Measurements from ENCODE around the gene PTPRB. TPM values are rescaled to one million over a fixed set of nuclear protein-coding genes. Genes with fewer than 3 reads are reported as not detected.
A peak's percentile ranks its signal among the peaks of the same experiment; 100 is the strongest.

The PTPRB gene
- total RNA-seq, 1 experiment from 2014 or later: 0.82 TPM

- no TSS peak for BruUV-seq (replicated peaks)
- H3K27ac Mint-ChIP-seq (ENCODE audit: low read depth, unreplicated experiment): no peak overlapping the region
These were observed 116.4 kb downstream of the PTPRB start for GRCh38 chr12:70520847-70521246.

GRCh38 chr12:70513426-70513825 is 123.8 kb downstream of the PTPRB start:
- intact Hi-C loops (cut with micrococcal nuclease): no loop called here
- DNase-seq (ENCODE audit: unreplicated experiment): no peak
- CTCF ChIA-PET: no interaction called here
- Mint-ChIP-seq H3K36me3 (ENCODE audit: insufficient read depth, unreplicated experiment) (no peaks in the 10 kb centered on the region), H3K9me3 (ENCODE audit: unreplicated experiment) (no peaks in the 10 kb centered on the region), H3K4me1 (ENCODE audit: insufficient read depth, unreplicated experiment) (peaks cover 3% of the 10 kb centered on the region), H3K4me3 (ENCODE audit: unreplicated experiment) (no peak overlapping the region), H3K27ac (ENCODE audit: low read depth, unreplicated experiment) (no peak overlapping the region), H3K27me3 (ENCODE audit: insufficient read depth, unreplicated experiment) (no peaks in the 10 kb centered on the region)
- TF ChIP-seq CTCF (IDR thresholded peaks at IDR 0.05; ENCODE audit: unreplicated experiment): no peak
- BruUV-seq (replicated peaks): no TSS peak
- POLR2A ChIA-PET: no interaction called here

More at GRCh38 chr12:70520847-70521246, 116.4 kb downstream of the PTPRB start:
- Mint-ChIP-seq H3K9me3 (ENCODE audit: unreplicated experiment) (peaks cover 6% of the 10 kb centered on the region), H3K27me3 (ENCODE audit: insufficient read depth, unreplicated experiment) (no peaks in the 10 kb centered on the region), H3K4me1 (ENCODE audit: insufficient read depth, unreplicated experiment) (peaks cover 10% of the 10 kb centered on the region), H3K4me3 (ENCODE audit: unreplicated experiment) (no peak overlapping the region), H3K36me3 (ENCODE audit: insufficient read depth, unreplicated experiment) (no peaks in the 10 kb centered on the region)
- intact Hi-C loops (cut with micrococcal nuclease): no loop called here
- DNase-seq (ENCODE audit: unreplicated experiment): peak; percentile 6
- CTCF ChIA-PET: interaction anchor here (0.6 to 1.1 kb wide), 4 partner anchors 13 to 618 kb away, joined by 3 to 4 read pairs (median 4); no protein-coding TSS in a partner anchor
- POLR2A ChIA-PET: interaction anchor here (0.6 to 1.7 kb wide), 4 partner anchors 10 to 90 kb away, joined by 3 to 4 read pairs (median 3); no protein-coding TSS in a partner anchor
- TF ChIP-seq CTCF (IDR thresholded peaks at IDR 0.05; ENCODE audit: unreplicated experiment): no peak

GRCh38 chr12:70508178-70508577 is 129.1 kb downstream of the PTPRB start:
- CTCF ChIA-PET: interaction anchor here (1.1 kb wide), 1 partner anchor 13 kb away, joined by 3 read pairs; no protein-coding TSS in a partner anchor

GRCh38 chr12:70507442-70507841 is 129.8 kb downstream of the PTPRB start:
- no peaks in the 10 kb centered on the region for H3K36me3 Mint-ChIP-seq (ENCODE audit: insufficient read depth, unreplicated experiment)
- no peaks in the 10 kb centered on the region for H3K27me3 Mint-ChIP-seq (ENCODE audit: insufficient read depth, unreplicated experiment)
- TF ChIP-seq CTCF (IDR thresholded peaks at IDR 0.05; ENCODE audit: unreplicated experiment): no peak
- no peak overlapping the region for H3K4me3 Mint-ChIP-seq (ENCODE audit: unreplicated experiment)
- H3K9me3 Mint-ChIP-seq (ENCODE audit: unreplicated experiment): peaks cover 7% of the 10 kb centered on the region
- BruUV-seq (replicated peaks): no TSS peak
- H3K27ac Mint-ChIP-seq (ENCODE audit: low read depth, unreplicated experiment): no peak overlapping the region
- no peaks in the 10 kb centered on the region for H3K4me1 Mint-ChIP-seq (ENCODE audit: insufficient read depth, unreplicated experiment)
- DNase-seq (ENCODE audit: unreplicated experiment): no peak
- intact Hi-C loops (cut with micrococcal nuclease): no loop called here
- ChIA-PET CTCF (interaction anchor here (1.1 kb wide), 1 partner anchor 14 kb away, joined by 3 read pairs; no protein-coding TSS in a partner anchor), POLR2A (no interaction called here)

More at GRCh38 chr12:70508178-70508577, 129.1 kb downstream of the PTPRB start:
- no peak overlapping the region for H3K4me3 Mint-ChIP-seq (ENCODE audit: unreplicated experiment)
- peaks cover 7% of the 10 kb centered on the region for H3K9me3 Mint-ChIP-seq (ENCODE audit: unreplicated experiment)
- intact Hi-C loops (cut with micrococcal nuclease): no loop called here
- no peaks in the 10 kb centered on the region for H3K27me3 Mint-ChIP-seq (ENCODE audit: insufficient read depth, unreplicated experiment)
- H3K4me1 Mint-ChIP-seq (ENCODE audit: insufficient read depth, unreplicated experiment): no peaks in the 10 kb centered on the region
- POLR2A ChIA-PET: no interaction called here
- no peak for DNase-seq (ENCODE audit: unreplicated experiment)
- BruUV-seq (replicated peaks): no TSS peak
- H3K36me3 Mint-ChIP-seq (ENCODE audit: insufficient read depth, unreplicated experiment): no peaks in the 10 kb centered on the region
- no peak for TF ChIP-seq CTCF (IDR thresholded peaks at IDR 0.05; ENCODE audit: unreplicated experiment)
- no peak overlapping the region for H3K27ac Mint-ChIP-seq (ENCODE audit: low read depth, unreplicated experiment)
